G401 (cell line): ENCODE measurements around the gene VSIG8. TPM values are rescaled to one million over a fixed set of nuclear protein-coding genes. Genes with fewer than 3 reads are reported as not detected.
"Not testable (repeated sequence)": the region's sequence is repeated elsewhere in the genome, so short reads cannot be mapped to it uniquely, and the experiment has no call there.

Source experiments
- DNase-seq: peaks from one replicate; pipeline ENCODE4 v3.0.0-alpha.2; 2015; ENCODE audit warnings: low spot score
- in situ Hi-C: cut with HindIII; loops from 2 replicates; pipeline ENCODE4 v1.10.0; 2016; ENCODE audit warnings: low sequenced_read_pairs, mixed read lengths
- total RNA-seq: library from RNA; depleted of rRNA; stranded (reverse); fragments of >200 nt; shearing (Covaris generic); gene quantifications from 2 replicates; pipeline ENCODE4 v1.2.3, GENCODE V29; 2014; rRNA removed

The VSIG8 gene
- total RNA-seq, result not detected in 2 replicates

- in situ Hi-C loops, result no loop called here
Observed at GRCh38 chr1:159862557-159862956, at the start of gene VSIG8. Gene VSIG8 (minus strand): TSS chr1:159862657. CDS start chr1:159862521, 136 bp downstream.

DNA sequence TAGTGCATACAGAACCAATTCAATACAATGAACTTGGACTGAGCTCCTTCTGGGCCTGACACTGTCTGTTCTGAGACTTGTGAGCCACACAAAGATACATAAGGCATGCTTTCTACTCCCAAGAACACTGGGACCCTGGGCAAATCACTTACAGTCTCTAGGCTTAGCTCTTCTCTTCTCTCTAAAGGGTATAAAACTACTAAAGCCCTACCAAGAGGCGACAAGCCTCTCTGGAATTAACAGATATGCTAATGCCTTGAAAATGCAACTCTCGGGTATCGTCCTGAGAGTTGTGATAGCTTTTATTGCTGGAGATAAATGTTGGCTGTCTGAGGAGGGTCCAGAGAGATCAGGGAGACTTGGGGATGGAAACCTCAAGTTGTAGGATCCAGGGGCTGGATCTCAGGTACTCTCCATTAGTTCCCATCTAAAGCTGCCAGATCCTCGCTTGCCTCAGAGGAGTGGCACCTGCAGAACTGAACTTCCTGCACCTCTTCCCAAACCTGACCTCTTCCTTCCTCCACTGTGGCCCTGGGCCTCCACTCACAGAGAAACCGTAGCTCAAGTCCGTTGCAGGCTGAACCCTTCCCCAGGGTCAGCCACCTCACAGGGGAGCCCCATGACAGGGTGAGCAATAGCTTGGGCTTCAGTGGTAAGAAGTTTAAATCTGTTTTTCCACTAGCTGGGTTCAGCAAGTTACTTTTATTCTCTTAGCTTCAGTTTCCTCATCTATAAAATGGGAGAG lies 49.0 kb upstream of the VSIG8 start:
- in situ Hi-C loops, result no loop called here
- no peak for DNase-seq

More at GRCh38 chr1:159862557-159862956, at the start of gene VSIG8:
- DNase-seq, result no peak

GRCh38 chr1:159908031-159908940 lies 45.8 kb upstream of the VSIG8 start:
- no peak for DNase-seq
- in situ Hi-C loops, result no loop called here

GRCh38 chr1:159906960-159907359 lies 44.5 kb upstream of the VSIG8 start:
- DNase-seq, result no peak
- in situ Hi-C loops, result no loop called here

GRCh38 chr1:159904036-159904435 lies 41.6 kb upstream of the VSIG8 start:
- in situ Hi-C loops, DNase-seq: not testable (repeated sequence)

- DNase-seq, result no peak
- in situ Hi-C loops, result no loop called here
Observed at GRCh38 chr1:159902541-159902940, 40.1 kb upstream of the VSIG8 start.

DNA sequence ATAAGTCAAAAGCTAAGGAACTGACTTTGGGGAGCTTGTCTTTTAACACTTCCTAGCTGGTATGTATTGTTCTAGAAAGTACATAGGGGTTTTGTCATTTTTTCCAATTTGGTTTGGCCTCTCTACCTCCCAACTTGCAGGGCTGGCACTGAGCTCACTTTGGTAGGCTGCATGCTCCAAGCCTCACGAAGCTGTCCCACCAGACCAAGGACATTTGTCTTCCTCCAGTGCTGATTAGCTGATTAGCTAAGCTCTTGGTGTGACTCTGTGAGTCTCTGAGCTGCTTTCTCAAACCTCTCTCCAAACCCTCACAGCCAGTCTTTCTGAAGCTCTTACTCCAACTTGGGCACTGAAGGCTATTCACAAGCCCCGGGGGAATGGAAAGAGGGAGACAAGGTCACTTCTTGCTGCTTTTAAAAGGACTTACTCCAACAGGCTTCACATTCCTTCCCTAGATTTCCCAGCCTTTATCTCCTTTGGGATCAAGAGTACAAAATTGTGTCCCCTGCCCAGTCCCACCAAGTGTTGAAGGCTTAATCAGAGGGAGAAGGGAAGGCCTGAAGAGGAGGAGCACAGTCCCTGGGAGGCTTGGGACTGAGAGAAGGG lies 38.4 kb upstream of the VSIG8 start:
- in situ Hi-C loops, result no loop called here
- no peak for DNase-seq

- in situ Hi-C loops, result no loop called here
- no peak for DNase-seq
Observed at GRCh38 chr1:159900086-159900680, 37.7 kb upstream of the VSIG8 start, which contains the start of gene CFAP45. Gene CFAP45 (minus strand): TSS chr1:159900165. CDS start chr1:159900098, 67 bp downstream.

- DNase-seq, in situ Hi-C loops: not testable (repeated sequence)
Observed at GRCh38 chr1:159899634-159900033, 37.2 kb upstream of the VSIG8 start.

GRCh38 chr1:159898527-159898926 lies 36.1 kb upstream of the VSIG8 start:
- DNase-seq, result no peak
- in situ Hi-C loops, result no loop called here

DNA sequence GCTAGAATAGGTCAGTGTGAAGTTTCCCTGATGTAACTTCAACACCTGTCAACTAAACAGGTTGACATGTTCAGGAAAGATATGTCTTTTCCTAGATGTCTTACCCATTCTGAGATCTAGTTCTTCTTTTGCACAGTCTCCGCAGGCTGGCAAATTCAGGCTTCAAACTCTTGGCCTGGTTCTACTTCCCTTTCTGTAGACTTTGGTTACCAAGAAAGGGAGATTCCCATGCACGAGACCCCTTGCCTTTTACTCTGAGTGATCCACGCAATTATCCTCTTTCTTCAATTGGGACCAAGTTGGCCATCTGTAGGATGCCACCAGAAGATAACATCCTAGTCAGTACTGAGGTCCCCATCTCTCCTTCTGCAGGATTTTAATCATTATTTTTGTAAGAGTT lies 35.5 kb upstream of the VSIG8 start:
- in situ Hi-C loops, result no loop called here
- no peak for DNase-seq

DNA sequence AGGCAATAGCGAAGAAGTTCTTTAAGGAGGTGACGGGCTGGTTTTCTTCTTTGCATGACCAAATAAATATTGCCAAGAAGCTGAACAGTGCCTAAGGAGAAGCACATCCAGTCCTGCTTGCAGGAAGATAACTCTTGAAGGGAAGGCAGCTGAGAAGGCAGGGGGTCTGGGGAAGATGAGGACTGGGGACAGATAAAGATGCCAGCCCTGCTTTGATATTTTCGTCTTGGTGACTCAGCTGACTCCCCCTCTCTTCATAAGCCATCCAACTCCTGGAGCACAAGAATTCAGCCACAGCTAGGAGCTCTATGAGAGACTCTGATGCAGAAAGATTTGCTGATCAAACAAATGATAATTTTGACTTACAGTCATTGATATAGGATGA lies 34.1 kb upstream of the VSIG8 start:
- in situ Hi-C loops, result no loop called here
- DNase-seq, result no peak

GRCh38 chr1:159895836-159896545 lies 33.5 kb upstream of the VSIG8 start:
- in situ Hi-C loops, result no loop called here
- no peak for DNase-seq

- in situ Hi-C loops, result no loop called here
Observed at GRCh38 chr1:159895286-159895685, 32.8 kb upstream of the VSIG8 start.

GRCh38 chr1:159892944-159893343 lies 30.5 kb upstream of the VSIG8 start:
- DNase-seq, result no peak
- in situ Hi-C loops, result no loop called here

More at GRCh38 chr1:159895286-159895685, 32.8 kb upstream of the VSIG8 start:
- DNase-seq, result no peak

DNA sequence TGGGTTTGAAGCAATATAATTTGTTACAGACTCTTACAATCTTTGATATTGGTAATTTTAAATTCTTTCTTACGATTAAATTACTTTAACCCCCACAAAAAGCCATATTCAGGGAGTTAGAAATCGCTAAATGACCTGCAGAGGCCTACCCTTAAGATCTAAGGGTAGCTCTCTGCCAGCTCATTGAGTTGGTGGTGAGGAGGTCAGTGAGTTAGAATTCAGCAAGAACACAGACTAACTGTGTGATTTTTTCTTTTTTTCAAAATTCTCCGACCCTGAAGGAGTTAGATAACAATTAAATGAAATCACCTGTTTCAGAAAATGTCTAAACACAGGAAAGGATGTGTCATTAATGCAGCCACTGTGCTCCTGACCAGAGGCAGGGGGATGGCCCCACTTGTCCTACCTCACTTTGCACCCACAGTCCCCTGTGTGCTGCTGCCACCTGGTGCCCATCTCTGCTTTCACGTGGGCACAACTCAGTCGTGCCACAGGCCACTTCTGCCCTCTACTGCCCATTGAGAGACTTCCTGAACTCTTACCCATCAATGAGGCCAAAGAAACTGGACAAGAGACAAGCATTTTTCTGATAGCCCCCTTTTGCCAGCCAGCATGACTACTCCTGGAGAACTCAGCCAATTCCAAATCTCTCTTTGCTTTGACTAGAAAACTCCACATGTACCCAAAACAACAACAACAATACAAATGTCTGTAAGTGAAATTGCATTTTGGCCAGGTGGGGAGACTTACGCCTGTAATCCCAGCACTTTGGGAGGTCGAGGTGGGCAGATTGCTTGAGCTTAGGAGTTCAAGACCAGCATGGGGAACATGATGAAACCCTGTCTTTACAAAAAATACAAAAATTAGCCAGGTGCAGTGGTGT lies 29.1 kb upstream of the VSIG8 start:
- in situ Hi-C loops, result no loop called here
- peak; percentile 88 for DNase-seq

GRCh38 chr1:159890390-159890789 lies 27.9 kb upstream of the VSIG8 start:
- no peak for DNase-seq
- in situ Hi-C loops, result no loop called here

- DNase-seq, result no peak
- in situ Hi-C loops, result no loop called here
Observed at GRCh38 chr1:159889821-159890252, 27.4 kb upstream of the VSIG8 start.
